ENCODE results near the gene WASF2. TPM values are rescaled to one million over a fixed set of nuclear protein-coding genes. Genes with fewer than 3 reads are reported as not detected.
A peak's percentile ranks its signal among the peaks of the same experiment; 100 is the strongest.
"Not testable (repeated sequence)": the region's sequence is repeated elsewhere in the genome, so short reads cannot be mapped to it uniquely, and the experiment has no call there.

Gene WASF2
- total and polyA plus RNA-seq, 12 donors = 17.4 to 159 (median 60.9) TPM

GRCh38 chr1:27412502-27412901 is 77.5 kb downstream of the WASF2 start:
- Histone ChIP-seq H3K27me3 (no peaks in the 10 kb centered on the region), H3K27ac (peak overlapping the region in 4 of 5 donors; percentile 40 to 76 (median 48)), H3K36me3 (replicated peaks in 1 of 2) (peaks cover 0 to 92% of the 10 kb centered on the region in 2 donors), H3K4me1 (replicated peaks in 1 of 2) (peaks cover 14 to 30% of the 10 kb centered on the region in 2 donors), H3K9me3 (replicated peaks in 1 of 3) (no peaks in the 10 kb centered on the region), H3K4me3 (no peak overlapping the region)
- TF ChIP-seq CTCF (IDR thresholded peaks at IDR 0.05) (no peak), POLR2A (IDR thresholded peaks at IDR 0.05) (no peak)
- intact Hi-C loops (cut with DNase I) = no loop called here
- no peak for DNase-seq
- 85 to 93% (median 87%) methylated on average over 4 of the region's 4 CpGs for WGBS, 4 donors

GRCh38 chr1:27410709-27411108 is 79.3 kb downstream of the WASF2 start:
- DNase-seq = no peak
- Histone ChIP-seq H3K4me3 (no peak overlapping the region), H3K36me3 (replicated peaks in 1 of 2) (peaks cover 0 to 84% of the 10 kb centered on the region in 2 donors), H3K4me1 (replicated peaks in 1 of 2) (peaks cover 25 to 31% of the 10 kb centered on the region in 2 donors), H3K27me3 (no peaks in the 10 kb centered on the region), H3K27ac (no peak overlapping the region), H3K9me3 (replicated peaks in 1 of 3) (no peaks in the 10 kb centered on the region)
- intact Hi-C loops (cut with DNase I) = no loop called here
- TF ChIP-seq CTCF (IDR thresholded peaks at IDR 0.05) (no peak), POLR2A (IDR thresholded peaks at IDR 0.05) (no peak)
- WGBS, 4 donors = 82 to 89% (median 84%) methylated on average over 2 of the region's 2 CpGs

GRCh38 chr1:27409669-27410068 is 80.3 kb downstream of the WASF2 start:
- TF ChIP-seq CTCF (IDR thresholded peaks at IDR 0.05) (no peak), POLR2A (IDR thresholded peaks at IDR 0.05) (no peak)
- intact Hi-C loops (cut with DNase I) = loop anchor here in 1 of 2 donors (10.0 kb wide), 1 partner anchor 145 kb away; no protein-coding TSS in a partner anchor
- Histone ChIP-seq H3K36me3 (replicated peaks in 1 of 2) (peaks cover 0 to 74% of the 10 kb centered on the region in 2 donors), H3K27ac (no peak overlapping the region), H3K4me3 (no peak overlapping the region), H3K9me3 (replicated peaks in 1 of 3) (no peaks in the 10 kb centered on the region), H3K4me1 (replicated peaks in 1 of 2) (peaks cover 25 to 42% of the 10 kb centered on the region in 2 donors), H3K27me3 (no peaks in the 10 kb centered on the region)
- no peak for DNase-seq
- WGBS, 4 donors = 92 to 95% (median 93%) methylated on average over 11 of the region's 11 CpGs

GRCh38 chr1:27408151-27408550 is 81.8 kb downstream of the WASF2 start:
- peaks cover 0 to 59% of the 10 kb centered on the region in 2 donors for H3K36me3 ChIP-seq (replicated peaks in 1 of 2)
- intact Hi-C loops (cut with DNase I) = loop anchor here in 1 of 2 donors (10.0 kb wide), 1 partner anchor 147 kb away; no protein-coding TSS in a partner anchor

GRCh38 chr1:27406791-27407190 is 83.2 kb downstream of the WASF2 start:
- H3K4me1 ChIP-seq (replicated peaks in 1 of 2) = peaks cover 25 to 52% of the 10 kb centered on the region in 2 donors

More at GRCh38 chr1:27408151-27408550, 81.8 kb downstream of the WASF2 start:
- 88 to 98% (median 93%) methylated on average over 9 of the region's 9 CpGs for WGBS, 4 donors
- DNase-seq = no peak
- no peaks in the 10 kb centered on the region for H3K9me3 ChIP-seq (replicated peaks in 1 of 3)
- peaks cover 16 to 44% of the 10 kb centered on the region in 2 donors for H3K4me1 ChIP-seq (replicated peaks in 1 of 2)
- TF ChIP-seq POLR2A (IDR thresholded peaks at IDR 0.05) = no peak
- TF ChIP-seq CTCF (IDR thresholded peaks at IDR 0.05) = no peak
- H3K27ac ChIP-seq = no peak overlapping the region
- no peak overlapping the region for H3K4me3 ChIP-seq
- no peaks in the 10 kb centered on the region for H3K27me3 ChIP-seq

More at GRCh38 chr1:27406791-27407190, 83.2 kb downstream of the WASF2 start:
- DNase-seq; H3K27me3 ChIP-seq; H3K9me3 ChIP-seq (replicated peaks in 1 of 3); H3K4me3 ChIP-seq: not testable (repeated sequence)
- intact Hi-C loops (cut with DNase I) = loop anchor here in 1 of 2 donors (10.0 kb wide), 1 partner anchor 148 kb away; no protein-coding TSS in a partner anchor
- WGBS, 4 donors = 68 to 83% (median 72%) methylated on average over 1 to 2 of the region's 2 CpGs
- Histone ChIP-seq H3K36me3 (replicated peaks in 1 of 2) (peaks cover 0 to 49% of the 10 kb centered on the region in 2 donors), H3K27ac (peak overlapping the region; percentile 49 to 89 (median 81))
